IMR-90 (cell line): Measurements from ENCODE around the gene BMP7. TPM values are rescaled to one million over a fixed set of nuclear protein-coding genes. Genes with fewer than 3 reads are reported as not detected.

ENCODE experiments used
- ATAC-seq: fragments of 200-7000 bp; cut with Tn5 transposase; 2 replicates; pipeline ENCODE4 v1.9.1; 2020; ENCODE audit warnings: low read depth, mild to moderate bottlenecking, moderate library complexity
- BruUV-seq: library from RNA; stranded (reverse); fragments of 400-500 nt; replicated peaks from 2 replicates; lab custom pipeline; 2021; lab: Mats Ljungman, UMichigan
- CTCF ChIA-PET: fragments of 300-600 bp; formaldehyde crosslinking; extraction: SDS; loops from one replicate; lab custom pipeline; 2021; ENCODE audit warnings: antibody characterized with exemption; lab: Yijun Ruan, JAX
- POLR2A ChIA-PET: fragments of 300-600 bp; sonication (Branson Sonifier 250); formaldehyde crosslinking; loops from one replicate; lab custom pipeline; 2022; ENCODE audit warnings: antibody characterized with exemption; ENCODE audit not compliant: unreplicated experiment; lab: Charles Lee
- DNase-seq: peaks from one replicate; pipeline ENCODE4 v3.0.0; 2013
- H2AFZ ChIP-seq: replicated peaks from 2 replicates; pipeline ENCODE3; 2013; ENCODE audit warnings: low read length, mild to moderate bottlenecking; ENCODE audit not compliant: poor library complexity
- H2AK5ac ChIP-seq: 2 replicates; pipeline ENCODE4 v1.6.1; 2013; ENCODE audit warnings: low read depth, low read length, inconsistent platforms
- H2AK9ac ChIP-seq: replicated peaks from 2 replicates; pipeline ENCODE3; 2013; ENCODE audit warnings: mild to moderate bottlenecking, low read depth, low read length, moderate library complexity; ENCODE audit not compliant: poor library complexity
- H2BK120ac ChIP-seq: 2 replicates; pipeline ENCODE4 v1.6.1; 2013; ENCODE audit warnings: low read depth, low read length, inconsistent platforms
- H2BK15ac ChIP-seq: 3 replicates; pipeline ENCODE4 v1.6.1; 2013; ENCODE audit warnings: low read depth, low read length, inconsistent platforms
- H2BK20ac ChIP-seq: 2 replicates; pipeline ENCODE4 v1.6.1; 2013; ENCODE audit warnings: low read depth, mild to moderate bottlenecking, inconsistent platforms, low read length, moderate library complexity
- H2BK5ac ChIP-seq: 2 replicates; pipeline ENCODE4 v1.6.1; 2013; ENCODE audit warnings: mild to moderate bottlenecking, low read depth, low read length, inconsistent platforms; ENCODE audit not compliant: poor library complexity, severe bottlenecking
- H3K14ac ChIP-seq: replicated peaks from 2 replicates; pipeline ENCODE4 v1.6.1; 2013; ENCODE audit warnings: low read depth, low read length, inconsistent platforms
- H3K18ac ChIP-seq: 2 replicates; pipeline ENCODE4 v1.6.1; 2013; ENCODE audit warnings: low read depth, low read length, control low read depth
- H3K23ac ChIP-seq: 2 replicates; pipeline ENCODE4 v1.6.1; 2013; ENCODE audit warnings: low read depth, low read length, inconsistent platforms
- H3K27ac ChIP-seq: 2 replicates; pipeline ENCODE4 v1.5.1; 2013; ENCODE audit warnings: mild to moderate bottlenecking, control low read depth, low read length; ENCODE audit not compliant: insufficient read depth
- H3K27me3 ChIP-seq: 2 replicates; pipeline ENCODE4 v1.6.1; 2013; ENCODE audit warnings: low read length; ENCODE audit not compliant: control insufficient read depth, insufficient read depth
- H3K36me3 ChIP-seq: 2 replicates; pipeline ENCODE4 v1.6.1; 2013; ENCODE audit warnings: low read length, mixed read lengths; ENCODE audit not compliant: control insufficient read depth, insufficient read depth
- H3K4ac ChIP-seq: 2 replicates; pipeline ENCODE4 v1.6.1; 2013; ENCODE audit warnings: low read depth, low read length, inconsistent platforms
- H3K4me1 ChIP-seq: 2 replicates; pipeline ENCODE4 v1.6.1; 2013; ENCODE audit warnings: low read length, mixed read lengths; ENCODE audit not compliant: control insufficient read depth, insufficient read depth
- H3K4me2 ChIP-seq: 2 replicates; pipeline ENCODE4 v1.6.1; 2013; ENCODE audit warnings: low read depth, mild to moderate bottlenecking, control low read depth, low read length, moderate library complexity
- H3K4me3 ChIP-seq: 2 replicates; pipeline ENCODE4 v1.5.1; 2013; ENCODE audit warnings: low read depth, mild to moderate bottlenecking, control low read depth, low read length, moderate library complexity; ENCODE audit not compliant: insufficient read depth
- H3K56ac ChIP-seq: 2 replicates; pipeline ENCODE4 v1.6.1; 2013; ENCODE audit warnings: low read length, inconsistent platforms; ENCODE audit not compliant: insufficient read depth; ENCODE audit errors: extremely low read depth
- H3K79me1 ChIP-seq, 2 experiments: 2 replicates each; pipeline ENCODE4 v1.6.1; 2013; ENCODE audit warnings: low read length in 2 of 2, inconsistent platforms in 1 of 2, low read depth in 1 of 2
- H3K9ac ChIP-seq: 2 replicates; pipeline ENCODE4 v1.6.1; 2013; ENCODE audit warnings: low read depth, low read length, control low read depth
- H3K9me1 ChIP-seq: 2 replicates; pipeline ENCODE4 v1.6.1; 2013; ENCODE audit warnings: low read length, inconsistent platforms; ENCODE audit not compliant: insufficient read depth
- H3K9me3 ChIP-seq: 2 replicates; pipeline ENCODE4 v1.6.1; 2013; ENCODE audit warnings: low read length; ENCODE audit not compliant: control insufficient read depth, insufficient read depth
- H4K20me1 ChIP-seq: 2 replicates; pipeline ENCODE4 v1.6.1; 2013; ENCODE audit warnings: low read length, inconsistent platforms; ENCODE audit not compliant: insufficient read depth
- H4K5ac ChIP-seq: 2 replicates; pipeline ENCODE4 v1.6.1; 2013; ENCODE audit warnings: mild to moderate bottlenecking, low read depth, low read length, control low read depth
- H4K8ac ChIP-seq, 2 experiments: 2 replicates each; pipeline ENCODE4 v1.6.1; 2013; ENCODE audit warnings: low read depth in 2 of 2, low read length in 2 of 2, control low read depth in 1 of 2, inconsistent platforms in 1 of 2
- H4K91ac ChIP-seq: 2 replicates; pipeline ENCODE4 v1.6.1; 2013; ENCODE audit warnings: low read depth, low read length, inconsistent platforms; ENCODE audit not compliant: insufficient read depth
- BHLHE40 ChIP-seq: fragments of 150-350 bp; IDR thresholded peaks from 2 replicates; pipeline ENCODE4 v1.6.1; 2016; ENCODE audit warnings: mild to moderate bottlenecking, low read depth, low read length
- FOS ChIP-seq: fragments of 150-350 bp; IDR thresholded peaks from 2 replicates; pipeline ENCODE4 v1.6.1; 2016; ENCODE audit warnings: low read depth, low read length
- WGBS, 2 experiments: methylation state at CpG; one replicate each; pipeline versions ENCODE4 v1.1.5 to v1.1.7; 2013; ENCODE audit warnings: missing lambda C conversion rate in 2 of 2; ENCODE audit not compliant: insufficient read length in 1 of 2; ENCODE audit errors: extremely low coverage in 2 of 2; 5-methylcytosine and 5-hydroxymethylcytosine counted together
- dilution Hi-C: fragments of 300-500 bp; cut with HindIII; formaldehyde crosslinking; loops from one replicate; pipeline ENCODE4 v1.14.3; 2018; ENCODE audit warnings: low sequenced_read_pairs; ENCODE audit not compliant: unreplicated experiment
- in situ Hi-C: fragments of 300-500 bp; cut with MboI; formaldehyde crosslinking; loops from 3 replicates; pipeline ENCODE4 v1.14.3; 2019; ENCODE audit warnings: low sequenced_read_pairs, inconsistent platforms, mixed read lengths
- intact Hi-C: fragments of 100-400 bp; cut with micrococcal nuclease; formaldehyde crosslinking; loops from 2 replicates; pipeline ENCODE4 v1.10.0; 2022
- polyA plus RNA-seq, 3 experiments: library from polyadenylated mRNA; depleted of rRNA; stranded (reverse); fragments of >200 nt; gene quantifications; 2 replicates each; pipeline ENCODE4 v1.2.3, GENCODE V29; 2012; ENCODE audit warnings: low replicate concordance in 1 of 3
- total RNA-seq: library from RNA; depleted of rRNA; stranded (reverse); fragments of >200 nt; gene quantifications from 2 replicates; pipeline ENCODE4 v1.2.3, GENCODE V29; 2012

Gene BMP7
- total and polyA plus RNA-seq, 2 of the 4 experiments (the other 2 are of a cell fraction) = not detected

DNA sequence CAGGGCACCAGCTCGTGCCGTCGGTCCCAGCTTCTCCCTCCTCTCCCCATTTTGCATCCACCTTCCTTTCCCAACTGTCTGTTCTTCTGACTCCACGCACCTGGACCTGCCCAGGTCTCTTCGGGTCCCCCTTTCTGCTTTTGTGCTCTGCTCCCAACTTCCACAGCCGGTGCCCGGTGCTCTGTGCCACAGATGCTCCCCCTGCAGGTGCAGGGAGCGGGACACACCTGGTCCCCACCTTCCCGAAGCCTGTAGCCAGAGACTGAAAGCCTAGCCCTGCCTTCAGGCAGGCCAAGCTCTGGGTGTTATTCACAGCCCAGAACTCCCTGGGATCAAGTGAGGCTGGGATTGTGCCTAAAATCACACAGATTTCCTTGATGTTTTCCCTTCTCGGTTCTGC, 24.6 kb upstream of the BMP7 start:
- Histone ChIP-seq H2BK120ac (no peak overlapping the region), H4K91ac (no peak overlapping the region), H3K18ac (no peak overlapping the region), H3K56ac (no peak overlapping the region), H3K4me2 (no peak overlapping the region), H3K14ac (no peak overlapping the region), H3K9me1 (no peaks in the 10 kb centered on the region), H2BK20ac (no peak overlapping the region), H3K4ac (no peak overlapping the region), H2AFZ (no peak overlapping the region), H3K79me1 (no peaks in the 10 kb centered on the region), H3K23ac (no peak overlapping the region), H3K27me3 (peaks cover 17% of the 10 kb centered on the region), H3K4me1 (peaks cover 2% of the 10 kb centered on the region; the same call in 1 of the 2 replicates), H2AK5ac (no peak overlapping the region), H2AK9ac (no peak overlapping the region), H2BK5ac (no peak overlapping the region), H3K9ac (no peak overlapping the region), H4K8ac (no peak overlapping the region), H2BK15ac (no peak overlapping the region), H3K4me3 (no peak overlapping the region), H3K36me3 (no peaks in the 10 kb centered on the region), H3K9me3 (no peaks in the 10 kb centered on the region), H3K27ac (no peak overlapping the region), H4K5ac (no peak overlapping the region), H4K20me1 (no peaks in the 10 kb centered on the region)
- dilution Hi-C loops = no loop called here
- ChIA-PET CTCF (no interaction called here), POLR2A (no interaction called here)
- DNase-seq (no peak), ATAC-seq (no peak)
- in situ Hi-C loops = no loop called here
- TF ChIP-seq BHLHE40 (no peak), FOS (no peak)
- BruUV-seq = no TSS peak
- intact Hi-C loops = no loop called here
- 88% methylated on average over 3 of the region's 10 CpGs; no CpG with 5 or more reads in 1 of the 2 experiments for WGBS, 2 experiments
